D341Med (cell line): ENCODE data around the gene PLA2G4B.
"Not testable (repeated sequence)": the region's sequence is repeated elsewhere in the genome, so short reads cannot be mapped to it uniquely, and the experiment has no call there.

Experiments used
- DNase-seq: peaks from one replicate; pipeline ENCODE4 v3.0.0; 2012; ENCODE audit warnings: low spot score

Gene PLA2G4B

DNA sequence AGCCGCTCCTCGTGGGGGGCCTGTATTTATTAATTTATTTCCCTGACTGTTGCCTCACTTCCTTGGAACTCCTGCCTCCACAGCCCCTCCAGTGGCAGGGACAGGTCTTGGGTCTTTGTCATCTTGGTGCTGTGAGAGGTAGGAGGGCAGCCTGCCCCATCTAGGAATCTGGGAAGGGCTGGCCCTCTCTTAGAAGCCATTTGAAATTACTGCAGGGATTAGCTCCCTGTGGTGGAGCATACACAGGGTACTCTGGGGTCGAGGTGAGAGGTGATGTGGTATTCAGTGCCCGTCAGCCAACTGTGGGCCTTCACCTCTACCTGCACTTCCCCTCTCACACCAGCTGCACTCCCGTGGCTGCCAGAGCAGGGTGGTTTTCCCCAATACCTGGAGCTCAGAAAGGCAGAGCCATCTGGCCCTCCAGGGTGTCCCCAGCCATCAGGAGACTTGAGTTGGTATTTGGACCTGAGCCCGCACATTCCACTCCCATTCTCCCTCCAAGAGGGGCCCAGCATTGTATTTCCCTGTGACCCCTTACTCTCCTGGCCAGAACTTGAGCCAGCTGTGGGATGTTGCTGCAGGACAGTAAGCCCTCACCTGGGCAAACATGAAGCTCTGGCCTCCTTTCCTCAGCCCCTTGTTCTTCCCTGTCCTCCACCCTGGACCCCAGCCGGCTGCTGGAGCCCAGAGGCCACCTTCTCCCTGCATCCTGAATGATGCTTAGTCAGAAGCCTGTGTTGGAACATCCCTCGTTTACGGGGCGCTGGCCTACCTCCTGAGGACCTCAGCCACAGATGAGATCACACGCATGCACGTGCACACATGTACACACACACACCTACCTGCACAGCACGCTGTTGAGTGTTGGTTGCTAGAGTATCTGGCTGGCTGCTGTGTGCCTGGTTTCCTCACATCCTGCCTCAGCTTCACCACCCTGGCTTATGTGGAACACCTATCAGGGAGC, 12.8 kb upstream of the PLA2G4B start:
- DNase-seq, result no peak

DNA sequence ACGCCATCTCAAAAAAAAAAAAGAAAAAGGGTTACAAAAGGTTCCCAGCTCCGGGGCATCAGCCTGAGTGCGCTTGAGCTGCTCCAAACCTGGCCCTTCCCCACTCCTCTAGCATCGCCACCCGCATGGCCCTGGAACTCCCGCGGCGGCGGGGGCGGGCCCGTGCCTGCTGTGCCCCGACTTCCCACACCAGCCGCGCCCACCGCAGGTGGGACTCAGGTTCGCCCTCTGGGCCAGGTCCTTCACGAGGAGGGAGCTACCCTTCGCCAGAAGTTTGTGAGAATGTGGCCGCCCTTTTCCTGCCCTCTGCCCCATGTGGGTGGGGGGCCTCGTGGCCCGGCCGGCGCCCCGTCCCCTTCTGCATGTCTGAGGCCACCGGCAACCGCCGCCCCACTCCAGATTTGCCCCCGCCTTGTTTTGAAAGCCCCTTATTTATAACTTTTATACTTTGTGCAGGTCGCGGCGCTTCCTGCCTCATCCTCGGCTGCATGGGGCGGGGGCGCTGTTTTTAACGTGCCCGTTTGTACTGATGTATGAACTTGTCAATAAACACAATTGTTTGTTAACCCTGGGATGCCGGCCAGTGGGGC, 11.3 kb upstream of the PLA2G4B start:
- no peak for DNase-seq

DNA sequence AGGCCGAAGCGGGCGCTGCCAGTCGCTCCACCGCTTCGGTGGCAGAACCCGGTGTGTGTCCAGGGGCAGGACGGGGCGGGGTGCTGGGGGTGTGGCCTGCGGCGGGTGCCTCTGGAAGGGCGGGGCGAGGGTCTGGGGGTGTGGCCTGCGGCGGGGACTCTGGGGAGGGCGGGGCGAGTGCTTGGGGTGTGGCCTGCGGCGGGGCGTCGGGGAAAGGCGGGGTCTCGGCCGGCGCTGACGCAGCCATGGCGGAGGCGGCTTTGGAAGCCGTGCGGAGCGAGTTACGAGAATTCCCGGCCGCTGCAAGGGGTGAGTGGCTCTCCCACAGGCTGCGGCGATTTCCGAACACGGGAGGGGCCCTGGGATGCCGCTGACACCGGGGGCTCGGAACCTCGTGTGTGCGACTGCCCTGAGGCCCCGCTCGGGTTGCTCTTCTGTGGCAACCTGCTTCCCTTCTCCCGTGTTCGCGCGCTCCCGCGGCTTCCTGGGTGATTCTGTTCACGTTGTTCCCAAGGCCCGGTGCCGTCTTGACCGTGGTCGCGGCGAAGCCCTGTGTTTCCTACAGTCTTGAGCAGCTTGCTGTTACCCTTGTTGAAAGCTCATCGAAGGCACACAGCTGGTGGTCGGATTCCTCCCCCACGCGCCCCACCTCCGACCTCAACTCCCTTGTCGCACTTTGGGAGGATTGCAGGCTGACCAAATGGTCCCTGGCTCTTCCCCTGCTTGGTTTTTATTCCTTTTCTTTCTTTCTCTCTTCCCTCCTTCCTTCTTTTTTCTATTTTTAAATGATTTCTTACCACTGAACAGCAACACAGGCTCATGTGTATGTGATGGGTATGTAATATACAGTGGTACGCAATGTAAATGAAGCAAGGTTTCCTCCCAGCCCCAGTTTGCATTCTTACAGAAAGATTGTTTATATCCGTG, 10.5 kb upstream of the PLA2G4B start, which contains the start of gene JMJD7:
JMJD7 (plus strand) TSS at position 213 of the 927 bp plus-strand sequence; CDS start at position 246, 33 bp downstream.
- peak; percentile 100 for DNase-seq

DNA sequence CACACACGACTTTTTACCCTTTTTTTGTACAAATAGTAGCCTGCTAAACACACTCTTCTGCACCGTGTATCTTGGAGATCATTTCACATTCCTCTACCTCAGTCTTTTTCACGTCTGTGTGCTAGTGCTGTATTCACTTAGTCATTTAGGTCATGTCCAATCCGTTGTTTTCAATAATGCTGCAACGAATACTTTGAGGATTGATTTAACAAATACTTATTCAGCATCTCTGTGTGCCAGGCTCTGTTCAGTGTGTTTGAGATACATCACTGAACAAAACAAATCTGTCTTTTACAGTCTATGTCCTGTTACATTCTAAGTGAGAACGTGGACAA, 9.9 kb upstream of the PLA2G4B start:
- no peak for DNase-seq

DNA sequence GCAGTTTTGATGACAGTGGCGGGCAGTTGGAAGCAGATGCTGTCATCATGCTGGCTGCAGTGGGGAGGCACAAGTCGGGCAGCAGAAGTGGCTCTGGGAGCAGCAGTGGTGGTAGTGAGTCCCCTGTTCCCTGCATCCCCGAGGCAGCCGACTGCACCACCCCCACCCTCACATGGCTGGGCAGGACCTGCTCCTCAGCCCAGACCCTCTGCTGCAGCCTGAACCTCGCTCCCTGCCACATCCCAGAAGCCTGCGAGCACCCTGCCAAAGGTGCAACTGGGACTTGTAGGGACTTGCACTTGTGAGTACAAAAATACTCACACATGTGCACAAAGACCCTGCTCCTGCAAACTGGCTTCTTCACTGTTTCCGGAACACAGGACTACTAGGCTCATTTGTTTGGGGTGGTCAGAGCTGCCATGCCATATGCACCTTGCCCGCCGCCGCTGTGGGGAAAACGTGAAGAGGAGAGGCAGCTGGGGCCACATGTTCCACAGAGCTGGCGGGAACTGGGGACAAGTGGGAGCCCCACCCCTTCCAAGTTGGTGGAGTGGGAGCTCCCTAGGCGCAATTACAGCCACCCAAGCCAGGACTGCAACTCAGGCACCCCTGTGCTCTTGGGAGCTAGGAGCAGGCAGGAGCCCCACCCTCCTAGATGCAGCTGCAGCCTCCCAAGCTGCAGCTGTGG, 8.5 kb upstream of the PLA2G4B start:
- DNase-seq, result no peak

DNA sequence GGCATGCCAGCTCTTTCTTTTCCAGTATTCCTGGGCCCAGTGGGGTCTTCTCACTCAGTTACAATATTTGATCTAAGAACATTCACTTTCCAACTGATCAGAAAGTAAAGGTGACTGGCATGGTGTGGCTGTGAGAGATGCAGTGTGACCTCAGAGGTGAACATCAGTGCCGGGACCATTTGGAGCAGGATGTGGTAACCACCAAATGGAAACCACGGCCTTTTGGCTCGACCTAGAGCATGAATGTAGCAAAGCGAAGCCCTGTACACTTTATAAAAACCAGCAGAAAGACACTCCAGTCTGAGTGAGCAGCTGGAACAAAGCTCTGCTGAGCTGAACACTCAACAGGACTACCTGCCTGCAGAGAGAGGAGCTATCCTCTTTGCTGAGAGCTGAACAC, 7.4 kb upstream of the PLA2G4B start:
- not testable (repeated sequence) for DNase-seq

DNA sequence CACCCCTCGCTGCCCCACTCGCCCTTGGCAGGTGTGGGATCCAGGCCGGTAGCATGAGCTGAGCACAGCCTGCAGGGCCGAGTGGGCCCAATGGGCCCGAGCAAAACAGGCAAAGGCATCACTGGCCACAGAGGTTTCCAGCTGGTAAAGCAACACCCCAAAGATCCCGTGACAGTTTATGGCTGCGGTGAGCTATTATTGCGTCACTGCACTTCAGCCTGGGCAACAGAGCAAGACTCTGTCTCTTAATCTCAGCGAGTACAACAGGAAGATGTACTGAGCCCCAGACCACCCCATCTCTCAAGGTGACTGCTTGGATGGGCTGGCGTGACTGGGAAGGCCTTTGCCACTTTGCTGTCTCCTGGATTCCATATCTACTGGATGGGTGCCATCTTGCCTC, 6.4 kb upstream of the PLA2G4B start:
- no peak for DNase-seq

DNA sequence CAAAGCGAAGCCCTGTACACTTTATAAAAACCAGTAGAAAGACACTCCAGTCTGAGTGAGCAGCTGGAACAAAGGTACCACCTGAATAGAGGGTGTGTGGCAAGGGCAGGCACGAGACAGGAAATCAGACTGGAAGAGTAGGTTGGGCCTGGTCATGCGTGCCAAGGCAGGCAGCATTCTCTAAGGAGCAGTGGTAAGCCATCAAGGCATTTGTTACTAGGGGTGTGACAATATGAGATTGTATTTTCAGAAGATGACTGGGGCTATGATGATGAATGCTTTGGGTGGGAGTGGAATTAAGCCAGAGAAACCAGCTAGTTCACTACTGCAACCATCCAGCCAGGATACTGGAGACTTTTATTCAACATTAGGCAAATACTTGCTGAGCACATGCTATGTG, 5.8 kb upstream of the PLA2G4B start:
- DNase-seq, result no peak

DNA sequence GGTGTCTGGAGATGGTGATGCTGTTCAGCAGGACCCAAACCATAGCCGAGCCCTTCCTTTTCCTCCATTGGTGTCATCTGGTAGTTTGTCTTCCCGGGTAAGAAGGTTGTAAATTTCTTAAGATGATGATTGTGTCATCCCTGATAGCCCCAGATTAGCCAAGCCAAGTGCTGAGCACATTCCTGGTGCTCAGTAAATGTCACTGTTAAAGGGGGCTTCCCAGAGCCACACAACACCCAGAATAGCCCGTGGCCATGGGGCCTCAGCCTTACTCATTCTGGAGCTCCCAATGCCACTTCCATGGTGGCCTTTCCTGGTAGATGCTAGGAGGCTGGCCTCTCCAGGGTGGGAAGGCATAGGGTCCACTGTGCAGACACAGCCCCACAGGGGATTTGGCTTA, 4.6 kb upstream of the PLA2G4B start:
- DNase-seq, result no peak

DNA sequence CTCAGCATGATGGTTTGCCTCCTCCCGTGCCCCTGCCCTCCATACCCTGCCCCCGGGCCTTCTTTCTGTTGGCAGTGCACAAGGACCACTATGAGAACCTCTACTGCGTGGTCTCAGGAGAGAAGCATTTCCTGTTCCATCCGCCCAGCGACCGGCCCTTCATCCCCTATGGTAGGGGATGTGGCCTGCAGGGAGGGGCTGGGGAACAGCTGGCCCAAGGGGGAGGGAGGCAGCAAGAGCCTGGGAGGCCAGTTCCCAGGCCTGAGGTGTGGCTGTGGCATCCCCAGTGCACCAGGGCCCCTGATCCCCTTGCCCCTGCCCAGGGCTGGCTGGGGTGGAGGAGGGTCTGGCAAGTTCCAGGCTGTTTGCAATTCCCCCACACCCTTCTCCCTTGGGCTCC, 2.6 kb upstream of the PLA2G4B start:
- no peak for DNase-seq

DNA sequence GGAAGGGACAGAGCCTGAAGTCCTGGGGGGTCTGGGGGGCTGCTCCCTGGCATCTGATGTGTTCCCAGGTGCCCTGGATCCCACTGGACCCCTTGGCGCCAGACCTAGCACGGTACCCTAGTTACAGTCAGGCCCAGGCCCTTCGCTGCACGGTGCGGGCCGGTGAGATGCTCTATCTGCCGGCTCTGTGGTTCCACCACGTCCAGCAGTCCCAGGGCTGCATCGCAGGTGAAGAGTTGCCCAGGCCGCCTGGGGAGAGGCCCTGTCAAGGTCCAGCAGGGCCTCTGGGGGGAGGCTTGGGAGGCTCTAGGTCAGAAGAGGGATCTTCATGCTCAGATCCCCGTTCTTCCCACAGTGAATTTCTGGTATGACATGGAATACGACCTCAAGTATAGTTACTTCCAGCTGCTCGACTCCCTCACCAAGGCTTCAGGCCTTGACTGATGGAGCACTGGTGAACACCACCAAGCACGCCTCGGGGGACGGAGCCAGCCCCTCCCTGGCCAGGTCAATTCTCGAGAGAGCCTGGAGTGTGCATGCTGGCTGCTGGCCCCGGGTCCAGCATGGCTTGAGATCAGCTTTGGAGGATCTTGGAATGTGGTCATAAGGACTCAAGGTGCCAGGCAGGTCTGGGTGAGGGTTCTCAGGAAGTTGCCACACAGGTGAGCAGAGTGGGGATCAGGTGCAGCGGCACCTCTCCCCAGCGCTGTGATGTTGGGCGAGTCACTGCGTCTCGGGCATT, 1.8 kb upstream of the PLA2G4B start:
- DNase-seq, result no peak

DNA sequence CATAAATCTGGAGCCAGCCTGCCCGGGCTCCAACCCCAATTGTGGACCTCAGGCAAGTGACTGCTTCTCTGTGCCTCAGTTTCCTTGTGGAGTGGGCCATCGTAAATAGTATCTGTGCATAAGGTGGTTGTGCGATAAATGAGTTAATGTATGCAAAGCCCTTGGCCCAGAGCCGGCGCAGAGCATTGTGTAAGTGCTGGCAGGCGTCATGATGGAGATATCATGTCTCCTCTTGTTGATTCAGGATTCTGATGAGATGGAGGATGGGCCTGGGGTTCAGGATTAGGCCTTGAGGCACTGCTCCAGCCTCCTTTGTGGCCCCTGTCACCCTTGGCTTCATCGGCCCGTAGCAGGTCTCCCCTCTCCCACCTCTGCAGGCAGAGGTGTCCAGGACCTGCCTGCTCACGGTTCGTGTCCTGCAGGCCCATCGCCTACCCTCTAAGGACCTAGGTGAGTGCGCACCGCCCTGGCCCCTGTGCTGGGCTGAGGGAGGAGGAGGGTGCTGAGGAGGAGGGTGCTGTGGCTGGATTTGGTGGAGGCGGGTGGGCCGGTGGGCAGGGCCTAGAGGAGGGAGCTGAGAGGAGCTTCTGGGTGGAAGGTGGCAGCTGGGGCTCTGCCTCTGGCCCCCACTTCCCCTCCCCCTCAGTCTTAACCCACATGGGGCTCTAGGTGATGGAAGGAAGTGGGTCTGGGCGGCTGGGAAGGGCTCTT, 1.3 kb downstream of the PLA2G4B start:
- no peak for DNase-seq

DNA sequence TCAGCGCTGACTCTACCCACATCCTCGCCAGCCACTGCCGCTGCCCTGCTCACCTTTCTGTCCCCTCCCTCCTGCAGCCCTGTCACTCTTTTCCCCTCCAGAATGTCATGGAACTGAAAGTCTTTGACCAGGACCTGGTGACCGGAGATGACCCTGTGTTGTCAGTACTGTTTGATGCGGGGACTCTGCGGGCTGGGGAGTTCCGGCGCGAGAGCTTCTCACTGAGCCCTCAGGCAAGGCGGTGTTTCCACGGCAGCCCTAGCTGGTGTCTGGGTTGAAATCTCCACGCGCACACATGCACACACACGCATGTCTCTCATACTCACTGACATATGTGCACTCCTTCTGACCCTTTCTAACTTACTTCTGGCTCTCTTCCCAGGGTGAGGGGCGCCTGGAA, 2.0 kb downstream of the PLA2G4B start:
- DNase-seq, result no peak

DNA sequence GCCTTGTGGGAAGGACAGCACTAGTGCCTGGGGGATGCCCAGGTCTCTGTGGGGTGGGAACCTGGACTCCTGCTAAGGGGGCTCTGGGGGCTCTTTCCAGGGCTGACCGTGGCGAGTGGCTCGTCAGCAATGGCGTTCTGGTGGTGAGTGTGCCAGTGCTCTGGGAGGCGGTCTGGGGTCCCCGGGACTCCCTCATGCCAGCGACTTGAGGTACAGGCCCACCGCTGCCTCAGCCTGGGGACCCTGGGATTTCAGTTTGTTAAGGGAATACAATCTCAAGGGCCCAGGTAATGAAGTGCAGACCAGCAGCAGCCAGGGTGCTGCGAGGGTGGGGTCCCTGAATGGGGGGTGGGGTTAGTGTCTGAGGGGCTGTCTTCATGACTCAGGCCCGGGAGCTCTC, 2.5 kb downstream of the PLA2G4B start:
- DNase-seq, result no peak

DNA sequence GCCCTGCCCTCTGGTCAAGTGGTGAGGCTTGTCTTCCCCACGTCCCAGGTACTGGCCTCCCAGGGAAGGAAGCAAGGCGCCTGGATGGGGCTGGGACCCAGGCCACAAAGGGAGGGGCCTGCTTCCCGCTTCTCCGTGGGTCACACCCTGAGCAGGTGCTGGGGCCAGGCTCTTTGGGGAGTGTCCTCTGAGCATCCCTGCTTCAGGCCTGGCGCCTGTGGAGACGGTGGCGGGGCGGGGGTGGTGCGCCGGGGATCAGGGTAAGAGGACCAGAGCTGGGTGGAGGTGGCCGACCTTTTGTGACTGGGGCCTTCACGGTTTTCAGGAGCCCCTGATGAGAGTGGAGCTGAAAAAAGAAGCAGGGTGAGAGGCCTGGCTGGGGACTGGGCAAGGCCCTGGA, 3.6 kb downstream of the PLA2G4B start:
- DNase-seq, result no peak

DNA sequence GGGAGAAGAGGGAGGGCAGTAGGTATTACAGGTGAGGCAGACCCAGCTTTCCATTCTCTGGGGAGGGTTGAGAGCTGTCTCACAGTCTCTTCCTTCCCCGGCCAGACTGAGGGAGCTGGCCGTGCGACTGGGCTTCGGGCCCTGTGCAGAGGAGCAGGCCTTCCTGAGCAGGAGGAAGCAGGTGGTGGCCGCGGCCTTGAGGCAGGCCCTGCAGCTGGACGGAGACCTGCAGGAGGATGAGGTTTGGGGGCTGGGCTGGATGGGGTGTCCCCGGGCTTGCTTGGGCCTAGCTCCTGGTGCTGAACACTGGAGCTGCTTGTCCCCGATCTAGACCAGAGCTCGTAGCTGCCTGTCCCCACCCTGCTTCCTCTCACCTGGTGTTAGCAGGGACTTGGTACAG, 4.9 kb downstream of the PLA2G4B start:
- no peak for DNase-seq

DNA sequence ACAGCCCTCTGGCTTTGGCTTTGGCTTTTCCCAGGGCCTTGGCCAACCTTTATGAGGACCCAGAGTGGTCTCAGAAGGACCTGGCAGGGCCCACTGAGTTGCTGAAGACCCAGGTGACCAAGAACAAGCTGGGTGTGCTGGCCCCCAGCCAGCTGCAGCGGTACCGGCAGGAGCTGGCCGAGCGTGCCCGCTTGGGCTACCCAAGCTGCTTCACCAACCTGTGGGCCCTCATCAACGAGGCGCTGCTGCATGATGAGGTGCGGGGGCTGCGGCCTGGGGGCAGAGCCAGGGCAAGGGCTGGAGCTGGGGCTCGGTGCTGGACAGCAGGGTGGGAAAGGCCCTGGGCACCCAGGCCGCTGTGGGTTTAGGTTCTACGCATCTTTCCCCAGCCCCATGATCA, 6.2 kb downstream of the PLA2G4B start:
- DNase-seq, result no peak

DNA sequence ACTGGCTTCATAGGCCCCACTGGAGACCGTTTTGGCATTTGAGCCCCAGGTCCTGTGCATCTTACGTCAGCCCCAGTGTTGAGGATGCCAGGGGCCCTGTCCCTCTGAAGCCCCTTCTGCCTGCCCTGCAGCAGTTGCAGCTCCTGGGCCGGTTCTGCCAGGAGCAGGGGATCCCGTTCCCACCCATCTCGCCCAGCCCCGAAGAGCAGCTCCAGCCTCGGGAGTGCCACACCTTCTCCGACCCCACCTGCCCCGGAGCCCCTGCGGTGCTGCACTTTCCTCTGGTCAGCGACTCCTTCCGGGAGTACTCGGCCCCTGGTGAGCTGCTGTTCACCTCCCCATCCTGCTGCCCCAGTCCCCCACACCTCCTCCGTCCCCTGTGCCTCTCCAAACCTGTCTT, 8.6 kb downstream of the PLA2G4B start:
- DNase-seq, result no peak

DNA sequence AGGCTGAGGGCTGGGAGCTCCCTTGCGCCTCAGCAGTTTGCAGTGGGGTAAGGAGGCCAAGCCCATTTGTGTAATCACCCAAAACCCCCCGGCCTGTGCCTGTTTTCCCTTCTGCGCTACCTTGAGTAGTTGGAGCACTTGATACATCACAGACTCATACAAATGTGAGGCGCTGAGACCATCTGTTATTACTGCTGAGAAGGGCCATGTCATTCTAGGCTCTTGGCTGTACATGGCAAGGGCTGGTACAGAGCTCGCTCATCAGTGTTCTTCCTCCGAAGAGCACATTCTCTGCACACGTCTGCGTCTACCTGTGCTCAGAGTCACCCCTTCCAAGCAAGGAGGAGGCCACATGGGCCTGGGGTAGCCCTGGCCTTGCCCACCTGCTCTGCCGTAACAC, 9.3 kb downstream of the PLA2G4B start:
- no peak for DNase-seq

DNA sequence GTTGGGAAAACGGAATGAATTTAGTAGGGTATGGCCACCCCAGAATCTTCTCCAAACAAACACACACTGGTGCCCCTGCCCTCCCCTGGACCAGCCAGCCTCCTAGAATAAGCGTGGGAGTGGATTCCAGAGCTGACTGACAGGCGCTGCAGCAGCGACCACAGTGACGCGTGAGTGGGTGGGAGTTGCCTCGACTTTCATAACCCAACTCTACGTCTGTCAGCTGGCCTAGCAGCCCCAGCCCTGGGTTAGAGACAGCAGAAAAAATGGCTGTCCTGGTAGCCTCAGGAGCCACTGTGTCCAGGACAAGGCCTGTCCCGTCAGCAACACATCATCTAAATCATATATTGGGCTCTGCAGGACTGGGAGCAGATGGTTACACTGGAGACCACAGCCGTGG, 10.0 kb downstream of the PLA2G4B start:
- no peak for DNase-seq

DNA sequence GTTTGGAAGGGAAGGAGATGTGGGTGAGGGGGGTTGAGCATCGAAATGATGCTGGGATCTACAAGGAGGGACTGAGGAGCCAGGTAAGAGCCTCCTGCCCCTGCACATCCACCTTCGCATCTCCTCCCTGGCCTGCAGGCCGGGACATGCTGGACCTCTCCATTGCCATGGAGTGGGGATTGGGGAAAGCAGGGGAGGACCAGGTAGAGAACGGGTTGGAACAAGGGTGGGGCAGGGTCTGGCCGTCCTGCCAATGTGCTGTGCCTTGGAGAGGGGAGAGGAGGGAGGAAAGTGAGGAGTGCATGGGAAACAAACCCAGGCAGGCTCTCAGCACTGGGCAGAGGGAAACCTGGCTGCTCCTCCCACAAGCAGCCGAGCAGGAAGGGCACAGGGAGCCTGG, 10.6 kb downstream of the PLA2G4B start:
- DNase-seq, result no peak
